DMS79 treated with DMSO at 0.1 percent for 48 hours (cell line): Measurements from ENCODE around the gene ANKRD53.

Experiments
- DNase-seq: peaks from one replicate; lab custom pipeline; 2025; lab: John Stamatoyannopoulos, UW

Gene ANKRD53

GRCh38 chr2:70944111-70944690 lies 34.2 kb upstream of the ANKRD53 start:
- DNase-seq: no peak

GRCh38 chr2:70946832-70947442 lies 31.5 kb upstream of the ANKRD53 start:
- peak; percentile 66 for DNase-seq

- no peak for DNase-seq
These were observed 30.8 kb upstream of the ANKRD53 start for GRCh38 chr2:70947556-70948184.

- peak; percentile 57 for DNase-seq
These were observed 30.0 kb upstream of the ANKRD53 start for GRCh38 chr2:70948337-70949003.

GRCh38 chr2:70949086-70949485 lies 29.3 kb upstream of the ANKRD53 start:
- no peak for DNase-seq

GRCh38 chr2:70954886-70955285 lies 23.5 kb upstream of the ANKRD53 start:
- DNase-seq: no peak

- no peak for DNase-seq
These were observed 22.3 kb upstream of the ANKRD53 start for GRCh38 chr2:70956141-70956540.

GRCh38 chr2:70957798-70958197 lies 20.6 kb upstream of the ANKRD53 start:
- DNase-seq: no peak

- DNase-seq: no peak
These were observed 19.7 kb upstream of the ANKRD53 start for GRCh38 chr2:70958759-70959158.

GRCh38 chr2:70959271-70959761 lies 19.1 kb upstream of the ANKRD53 start:
- no peak for DNase-seq

- DNase-seq: no peak
These were observed 18.3 kb upstream of the ANKRD53 start for GRCh38 chr2:70959851-70960832.

GRCh38 chr2:70960833-70961647 lies 17.4 kb upstream of the ANKRD53 start:
- no peak for DNase-seq

- no peak for DNase-seq
These were observed 16.8 kb upstream of the ANKRD53 start for GRCh38 chr2:70961648-70961994.

GRCh38 chr2:70962211-70962884 lies 16.1 kb upstream of the ANKRD53 start:
- no peak for DNase-seq

- DNase-seq: no peak
These were observed 15.2 kb upstream of the ANKRD53 start for GRCh38 chr2:70962885-70963878.

- DNase-seq: no peak
These were observed 14.3 kb upstream of the ANKRD53 start for GRCh38 chr2:70964133-70964532.

- no peak for DNase-seq
These were observed 13.6 kb upstream of the ANKRD53 start for GRCh38 chr2:70964596-70965386.

GRCh38 chr2:70965506-70965905 lies 12.9 kb upstream of the ANKRD53 start:
- no peak for DNase-seq
